GM21381 (cell line): Measurements from ENCODE around the gene CENPK.
A peak's percentile ranks its signal among the peaks of the same experiment; 100 is the strongest.
"Not testable (repeated sequence)": the region's sequence is repeated elsewhere in the genome, so short reads cannot be mapped to it uniquely, and the experiment has no call there.

ENCODE experiments used
- ATAC-seq: cut with Tn5 transposase; IDR thresholded peaks from one replicate; pipeline ENCODE4 v1.9.1; 2021; ENCODE audit warnings: mild to moderate bottlenecking, moderate library complexity; ENCODE audit not compliant: unreplicated experiment

Gene CENPK

GRCh38 chr5:65562731-65563701 lies at the start of gene CENPK, which contains the start of gene PPWD1:
Gene CENPK, minus strand, starts transcription at chr5:65563168. Its CDS starts 8,261 bp downstream, at chr5:65554907.
Gene PPWD1, plus strand, starts transcription at chr5:65563296. Its CDS starts 15 bp downstream, at chr5:65563311.
- ATAC-seq = peak; percentile 99

GRCh38 chr5:65612298-65612907 lies 49.4 kb upstream of the CENPK start:
- ATAC-seq = no peak

- ATAC-seq = no peak
Observed at GRCh38 chr5:65611524-65611923, 48.6 kb upstream of the CENPK start.

- ATAC-seq = not testable (repeated sequence)
Observed at GRCh38 chr5:65601761-65602160, 38.8 kb upstream of the CENPK start.

GRCh38 chr5:65588694-65589093 lies 25.7 kb upstream of the CENPK start:
- no peak for ATAC-seq

GRCh38 chr5:65577141-65577540 lies 14.2 kb upstream of the CENPK start:
- no peak for ATAC-seq

GRCh38 chr5:65570598-65571226 lies 7.7 kb upstream of the CENPK start:
- ATAC-seq = no peak

- no peak for ATAC-seq
Observed at GRCh38 chr5:65566505-65566904, 3.5 kb upstream of the CENPK start.

GRCh38 chr5:65563777-65564176 lies 809 bp upstream of the CENPK start:
- no peak for ATAC-seq

GRCh38 chr5:65556718-65557117 lies 6.2 kb downstream of the CENPK start:
- ATAC-seq = no peak

GRCh38 chr5:65556181-65556580 lies 6.8 kb downstream of the CENPK start:
- ATAC-seq = no peak

- no peak for ATAC-seq
Observed at GRCh38 chr5:65555287-65555686, 7.7 kb downstream of the CENPK start.

GRCh38 chr5:65553941-65554340 lies 9.0 kb downstream of the CENPK start:
- ATAC-seq = no peak

- no peak for ATAC-seq
Observed at GRCh38 chr5:65548281-65548680, 14.7 kb downstream of the CENPK start.

GRCh38 chr5:65546141-65546540 lies 16.8 kb downstream of the CENPK start:
- ATAC-seq = no peak

- ATAC-seq = no peak
Observed at GRCh38 chr5:65544473-65544872, 18.5 kb downstream of the CENPK start.

GRCh38 chr5:65539827-65540226 lies 23.1 kb downstream of the CENPK start:
- ATAC-seq = no peak

- no peak for ATAC-seq
Observed at GRCh38 chr5:65535529-65535987, 27.4 kb downstream of the CENPK start.

- no peak for ATAC-seq
Observed at GRCh38 chr5:65530904-65531303, 32.1 kb downstream of the CENPK start.

- no peak for ATAC-seq
Observed at GRCh38 chr5:65525726-65526125, 37.2 kb downstream of the CENPK start.

- ATAC-seq = no peak
Observed at GRCh38 chr5:65512170-65512937, 50.6 kb downstream of the CENPK start.
